Neutrophil (primary cell): ENCODE data around the gene ARMC8.

Experiments
- H3K27ac ChIP-seq: fragments of 200-600 bp; sonication (generic); 2 replicates; pipeline ENCODE4 v1.5.1; 2016; ENCODE audit warnings: mild to moderate bottlenecking, moderate library complexity
- H3K27me3 ChIP-seq: fragments of 200-600 bp; sonication (generic); 2 replicates; pipeline ENCODE4 v1.6.0; 2016; ENCODE audit warnings: mild to moderate bottlenecking
- H3K36me3 ChIP-seq: fragments of 200-600 bp; sonication (generic); 2 replicates; pipeline ENCODE4 v1.5.1; 2017
- H3K4me1 ChIP-seq, 2 experiments: fragments of 200-600 bp in 1 of 2; sonication (generic) in 1 of 2; 1 replicate in 1 of 2; 2 replicates in 1 of 2; pipeline versions ENCODE4 v1.5.1 to v1.6.1; 2013 to 2016; ENCODE audit warnings: low read depth in 1 of 2, low read length in 1 of 2, mild to moderate bottlenecking in 1 of 2, moderate library complexity in 1 of 2; ENCODE audit not compliant: control insufficient read depth in 1 of 2, insufficient read depth in 1 of 2
- H3K4me3 ChIP-seq, 2 experiments: fragments of 200-600 bp in 1 of 2; sonication (generic) in 1 of 2; 1 replicate in 1 of 2; 2 replicates in 1 of 2; pipeline ENCODE4 v1.5.1; 2013 to 2016; ENCODE audit warnings: low read depth in 1 of 2, low read length in 1 of 2, mild to moderate bottlenecking in 1 of 2, moderate library complexity in 1 of 2
- H3K9me3 ChIP-seq: fragments of 200-600 bp; sonication (generic); 2 replicates; pipeline ENCODE4 v1.5.1; 2016
- CTCF ChIP-seq: fragments of 200-600 bp; sonication (generic); IDR thresholded peaks from 2 replicates; pipeline ENCODE4 v1.5.1; 2016; ENCODE audit warnings: antibody characterized with exemption

ARMC8 gene

DNA sequence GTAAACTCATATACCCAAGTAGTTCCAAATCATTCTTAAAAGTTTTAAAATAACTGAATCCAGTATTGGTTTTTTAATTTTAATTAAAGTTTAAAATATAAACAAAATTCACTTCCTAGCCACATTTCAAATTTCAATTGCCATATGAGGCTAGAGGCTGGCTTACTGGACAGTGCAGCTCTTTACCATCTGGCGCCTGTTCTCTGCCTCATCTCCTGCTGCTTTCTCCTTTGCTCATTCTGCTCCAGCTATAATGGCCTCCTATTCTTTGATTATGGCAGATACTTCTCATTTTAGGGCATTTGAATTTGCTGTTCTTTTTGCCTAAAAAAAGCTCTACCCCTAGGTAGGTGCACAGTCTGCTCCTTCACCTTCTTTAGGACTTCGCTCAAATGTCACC lies 19.1 kb downstream of the ARMC8 start:
- Histone ChIP-seq H3K27ac (no peak overlapping the region), H3K4me1 (peaks cover 17 to 30% of the 10 kb centered on the region in 2 experiments), H3K4me3 (no peak overlapping the region), H3K27me3 (no peaks in the 10 kb centered on the region), H3K9me3 (no peaks in the 10 kb centered on the region), H3K36me3 (no peaks in the 10 kb centered on the region)
- no peak for TF ChIP-seq CTCF

- Histone ChIP-seq H3K36me3 (no peaks in the 10 kb centered on the region), H3K4me1 (peaks cover 25 to 34% of the 10 kb centered on the region in 2 experiments), H3K9me3 (no peaks in the 10 kb centered on the region), H3K27me3 (no peaks in the 10 kb centered on the region), H3K27ac (no peak overlapping the region), H3K4me3 (no peak overlapping the region)
- TF ChIP-seq CTCF: no peak
Observed at GRCh38 chr3:138210528-138210927, 23.4 kb downstream of the ARMC8 start.

GRCh38 chr3:138213398-138214085 lies 26.4 kb downstream of the ARMC8 start:
- Histone ChIP-seq H3K27ac (peak overlapping the region; percentile 83), H3K9me3 (no peaks in the 10 kb centered on the region), H3K27me3 (no peaks in the 10 kb centered on the region), H3K36me3 (no peaks in the 10 kb centered on the region), H3K4me1 (peaks cover 25 to 34% of the 10 kb centered on the region in 2 experiments), H3K4me3 (no peak overlapping the region)
- no peak for TF ChIP-seq CTCF

DNA sequence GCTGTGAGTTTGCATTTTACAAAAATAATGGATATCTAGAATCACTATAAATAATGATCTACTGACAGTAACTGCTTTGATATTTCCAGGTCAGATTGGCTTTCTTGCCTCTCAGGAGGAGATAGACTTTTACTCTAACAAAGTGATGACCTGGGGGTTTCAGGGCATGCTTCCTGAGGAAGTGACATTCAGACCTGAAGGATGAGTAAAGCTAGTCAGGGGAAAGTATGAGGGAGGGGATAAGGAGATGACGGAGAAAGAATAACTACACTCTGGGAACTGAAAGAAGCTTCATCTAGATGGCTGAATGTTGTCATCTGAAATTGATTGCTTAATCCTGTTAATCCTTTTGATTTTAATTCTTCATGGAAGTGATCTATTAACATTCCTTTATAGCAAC lies 32.2 kb downstream of the ARMC8 start:
- Histone ChIP-seq H3K36me3 (peaks cover 9% of the 10 kb centered on the region), H3K27me3 (no peaks in the 10 kb centered on the region), H3K9me3 (no peaks in the 10 kb centered on the region), H3K4me1 (peaks cover 51 to 53% of the 10 kb centered on the region in 2 experiments), H3K27ac (peak overlapping the region; percentile 59), H3K4me3 (no peak overlapping the region)
- TF ChIP-seq CTCF: no peak

DNA sequence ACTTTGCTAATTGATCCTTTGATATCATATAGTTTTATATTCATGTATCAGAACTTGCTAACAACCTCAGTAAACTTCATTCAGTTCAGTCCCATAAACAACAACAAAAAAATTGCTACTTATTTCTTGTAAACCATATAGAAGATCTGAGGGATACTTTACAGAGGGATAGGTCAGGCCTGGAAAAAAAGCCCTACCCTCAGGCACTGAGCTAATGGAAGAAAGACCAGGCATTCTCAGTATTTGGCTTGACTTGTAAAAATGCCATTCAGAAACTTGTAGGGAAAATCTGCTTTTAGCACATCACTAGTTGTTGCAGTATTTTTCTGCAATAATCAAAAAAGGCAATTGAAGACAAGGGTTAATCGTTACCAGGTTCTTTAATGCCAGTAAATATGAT lies 33.1 kb downstream of the ARMC8 start:
- Histone ChIP-seq H3K36me3 (peaks cover 19% of the 10 kb centered on the region), H3K4me3 (no peak overlapping the region), H3K27ac (peak overlapping the region; percentile 59), H3K4me1 (peaks cover 44 to 46% of the 10 kb centered on the region in 2 experiments), H3K9me3 (no peaks in the 10 kb centered on the region), H3K27me3 (no peaks in the 10 kb centered on the region)
- no peak for TF ChIP-seq CTCF
